H1 (cell line): ENCODE results near the gene SCN4A. TPM values are rescaled to one million over a fixed set of nuclear protein-coding genes. Genes with fewer than 3 reads are reported as not detected.

ENCODE experiments used
- CHD2 ChIP-seq: IDR thresholded peaks from 2 replicates; pipeline ENCODE4 v1.6.1; 2012; ENCODE audit warnings: low read length, improper control_type of control experiment
- CHD7 ChIP-seq: fragments of 300-600 bp; sonication (generic); IDR thresholded peaks from 2 replicates; pipeline ENCODE4 v1.7.1; 2012; ENCODE audit warnings: low read length, moderate library complexity, mild to moderate bottlenecking, inconsistent platforms; ENCODE audit not compliant: insufficient replicate concordance
- HDAC2 ChIP-seq, 2 experiments: fragments of 300-600 bp in 1 of 2; sonication (generic) in 1 of 2; IDR thresholded peaks; 2 replicates each; pipeline ENCODE4 v1.6.1; 2011 to 2012; ENCODE audit warnings: low read depth in 2 of 2, low read length in 2 of 2, mild to moderate bottlenecking in 2 of 2, moderate library complexity in 2 of 2, borderline replicate concordance in 1 of 2, inconsistent platforms in 1 of 2
- KDM1A ChIP-seq: fragments of 200-600, 300-600 bp; sonication (generic); IDR thresholded peaks from 2 replicates; pipeline ENCODE4 v1.7.1; 2016; ENCODE audit warnings: mild to moderate bottlenecking, low read length, borderline replicate concordance
- polyA plus RNA-seq, 7 experiments: library from polyadenylated mRNA; depleted of rRNA in 3 of 7; stranded (reverse) in 5 of 7; unstranded in 2 of 7; fragments of >200 nt in 5 of 7; fragments of 200-250 nt in 2 of 7; gene quantifications; 1 replicate in 5 of 7; 2 replicates in 1 of 7; 4 replicates in 1 of 7; pipeline versions ENCODE4 v1.2.1 to v1.2.3, GENCODE V29; 2011 to 2013; ENCODE audit warnings: missing spikeins in 2 of 7, mixed read lengths in 2 of 7
- total RNA-seq: library from RNA; stranded (reverse); fragmentation: NEBNext Ultra II Directional; extraction: Animal tissue kit (Norgen Biotek cat#: 25700); gene quantifications from 2 replicates; pipeline ENCODE4 v1.2.1, GENCODE V29; 2021

Gene SCN4A
- total and polyA plus RNA-seq, 2 of the 8 experiments (the other 6 are each of a cell fraction or from before 2014, with no cell fraction given): 5.0 to 8.5 TPM

- TF ChIP-seq CHD7 (no peak), CHD2 (0 out of 2 replicates have a peak, but pooled peaks have one; percentile 33), HDAC2 (IDR thresholded peaks at IDR 0.05; ENCODE audit: borderline replicate concordance in 1 of 2, low read depth in 2 of 2, low read length in 2 of 2) (peak in 1 of 2 experiments; percentile 72; a peak in 1 of 4 replicates), KDM1A (peak; percentile 72; the same call in 1 of the 2 replicates)
These were observed 25.5 kb upstream of the SCN4A start, which contains the start of gene PRR29 (continued) for GRCh38 chr17:63998050-63998720.
